Body of pancreas (tissue), 4 donors: ENCODE data around the gene ADGRV1.

Source experiments
- CTCF ChIP-seq, 7 experiments: fragments of 450-650 bp in 4 of 7; fragments of 200-600 bp in 3 of 7; sonication (generic) in 3 of 7; IDR thresholded peaks; one replicate each; pipeline ENCODE4 v1.5.1; 2016 to 2019; ENCODE audit warnings: antibody characterized with exemption in 7 of 7
- POLR2A ChIP-seq, 3 donors: fragments of 450-650 bp; IDR thresholded peaks; one replicate each; pipeline ENCODE4 v1.6.1; 2016; ENCODE audit warnings: antibody characterized with exemption in 3 of 3, mild to moderate bottlenecking in 2 of 3

- TF ChIP-seq CTCF (IDR thresholded peaks at IDR 0.05) (no peak), POLR2A (IDR thresholded peaks at IDR 0.05) (no peak)
Observed at GRCh38 chr5:91155274-91155673, 596.7 kb downstream of the ADGRV1 start.
